Heart right ventricle (tissue), 16 donors: ENCODE results near the gene ENOX1. TPM values are rescaled to one million over a fixed set of nuclear protein-coding genes. Genes with fewer than 3 reads are reported as not detected.

Experiments
- ATAC-seq, 8 donors: fragments of 200-7000 bp; cut with Tn5 transposase; one replicate each; pipeline ENCODE4 v1.9.1; 2020; ENCODE audit warnings: mild to moderate bottlenecking in 8 of 8, moderate library complexity in 8 of 8, moderate number of reproducible peaks in 1 of 8
- DNase-seq, 2 donors: peaks; one replicate each; pipeline ENCODE4 v3.0.0-alpha.2; 2020
- H3K27ac ChIP-seq, 10 donors: fragments of 200-600 bp; sonication (generic) in 2 of 10; one replicate each; pipeline versions ENCODE4 v1.5.0 to v1.8.0; 2020 to 2022; ENCODE audit warnings: mild to moderate bottlenecking in 3 of 10
- H3K27me3 ChIP-seq, 7 donors: fragments of 200-600 bp; one replicate each; pipeline ENCODE4 v1.8.0; 2021 to 2022; ENCODE audit warnings: mild to moderate bottlenecking in 2 of 7
- H3K36me3 ChIP-seq, 9 donors: fragments of 200-600 bp; sonication (generic) in 1 of 9; one replicate each; pipeline versions ENCODE4 v1.5.0 to v1.8.0; 2020 to 2022; ENCODE audit warnings: mild to moderate bottlenecking in 2 of 9
- H3K4me1 ChIP-seq, 9 donors: fragments of 200-600 bp; sonication (generic) in 1 of 9; one replicate each; pipeline versions ENCODE4 v1.5.0 to v1.8.0; 2020 to 2022; ENCODE audit warnings: mild to moderate bottlenecking in 4 of 9
- H3K4me3 ChIP-seq, 10 donors: fragments of 200-600 bp; sonication (generic) in 2 of 10; one replicate each; pipeline versions ENCODE4 v1.5.0 to v1.8.0; 2020 to 2022; ENCODE audit warnings: mild to moderate bottlenecking in 7 of 10, moderate library complexity in 2 of 10
- H3K9me3 ChIP-seq, 11 donors: fragments of 200-600 bp in 10 of 11; sonication (generic) in 2 of 11; one replicate each; pipeline versions ENCODE4 v1.5.0 to v1.8.0; 2013 to 2022; ENCODE audit warnings: mild to moderate bottlenecking in 2 of 11, control low read depth in 1 of 11, moderate library complexity in 1 of 11
- CTCF ChIP-seq, 9 donors: fragments of 200-600 bp; sonication (generic) in 2 of 9; IDR thresholded peaks; one replicate each; pipeline versions ENCODE4 v1.5.0 to v1.8.0; 2021 to 2022; ENCODE audit warnings: antibody characterized with exemption in 9 of 9, mild to moderate bottlenecking in 5 of 9, moderate library complexity in 1 of 9
- WGBS, 2 donors: extraction: QIAGEN DNeasy Blood & Tissue Kit; methylation state at CpG; one replicate each; pipeline ENCODE4 v1.1.7; 2013; ENCODE audit warnings: inconsistent platforms in 1 of 2; 5-methylcytosine and 5-hydroxymethylcytosine counted together
- intact Hi-C, 10 donors: fragments of 100-400 bp; cut with DNase I; formaldehyde crosslinking; loops; one replicate each; pipeline versions ENCODE4 v1.11.1 to v1.14.2; 2022
- polyA plus RNA-seq, 2 donors: library from polyadenylated mRNA; stranded (reverse); fragments of 200-250 nt; gene quantifications; one replicate each; pipeline ENCODE4 v1.2.3, GENCODE V29; 2013
- total RNA-seq, 10 donors: library from RNA; stranded (reverse); fragmentation: NEBNext Ultra II Directional in 3 of 10; extraction: Animal tissue kit (Norgen Biotek cat#: 25700) in 3 of 10; gene quantifications; one replicate each; pipeline versions ENCODE4 v1.2.1 to v1.2.4, GENCODE V29; 2021 to 2023
- donor health status: Arrhythmogenic right ventricular cardiomyopathy.
- donor health status: ischemic (EF 13 %, LVEDD 7.1; RV severe dilation, severe dysfunction).
- donor health status: healthy with polysubstance abuse.
- donor health status: DM: no; HTN: yes; CAD: no.
- donor health status: DM: no; HTN: no; CAD: no.
- donor health status: ischemic (EF 25% LVEDD 6.9; RV normal size, moderate dysfunction).
- donor health status: ischemic (EF 25% LVEDD 5.7; RV mildly dilated, moderate dysfunction).
- donor health status: healthy.
- donor health status: DM: yes; HTN: yes; CAD: no.
- donor health status: Ischemic cardiomyopathy.
- donor health status: ischemic (EF 35%, LVEDD 5.7; RV mildly dilated, moderate dysfunction).
- donor health status: nonischemic (EF 11% LVEDD 7.7; RV severe dilation, severe dysfunction).
- donor health status: DM: yes; HTN: yes; CAD: no.
- donor health status: PGD.
- donor health status: ischemic (EF 29% LVEDD 5.4; RV normal size, mild dysfunction).
- donor health status: nonischemic (EF 23%, LVEDD 6.1; RV moderate dilation, normal function).

The ENOX1 gene
- total and polyA plus RNA-seq, 12 donors: 2.0 to 10.4 (median 7.1) TPM

GRCh38 chr13:43583321-43583720 is 203.5 kb downstream of the ENOX1 start:
- 67 to 72% methylated on average over 1 of the region's 1 CpG for WGBS, 2 donors
- Histone ChIP-seq H3K4me3 (no peak overlapping the region), H3K27ac (no peak overlapping the region), H3K27me3 (no peaks in the 10 kb centered on the region), H3K4me1 (no peaks in the 10 kb centered on the region), H3K36me3 (no peaks in the 10 kb centered on the region), H3K9me3 (no peaks in the 10 kb centered on the region)
- intact Hi-C loops: no loop called here
- ATAC-seq: no peak
- no peak for DNase-seq
- no peak for TF ChIP-seq CTCF (IDR thresholded peaks at IDR 0.05)

DNA sequence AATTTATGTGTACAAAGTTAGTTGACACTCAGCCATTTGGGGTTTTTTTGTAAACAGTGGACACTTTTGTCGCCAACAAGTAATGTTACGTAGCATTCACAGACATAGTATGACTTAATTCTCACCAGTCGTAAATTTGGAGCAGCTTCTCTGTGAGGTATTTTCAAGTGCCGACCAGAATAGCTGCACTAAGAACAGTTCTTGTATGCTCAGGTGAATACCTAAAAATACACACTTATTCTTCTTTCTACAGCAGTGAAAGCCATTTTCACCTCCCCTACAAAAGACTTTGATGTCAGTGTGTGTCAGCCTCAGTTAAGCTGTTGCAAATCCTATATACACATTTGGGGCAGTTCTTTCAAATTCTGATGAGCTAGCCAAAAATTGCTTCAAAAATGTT is 206.5 kb downstream of the ENOX1 start:
- no peaks in the 10 kb centered on the region for H3K9me3 ChIP-seq
- ATAC-seq (peak in 6 of 8 donors; percentile 33 to 87 (median 50)), DNase-seq (no peak)
- WGBS, 2 donors: 45 to 71% methylated on average over 4 of the region's 4 CpGs
- no peaks in the 10 kb centered on the region for H3K36me3 ChIP-seq
- no peak overlapping the region for H3K27ac ChIP-seq
- no peaks in the 10 kb centered on the region for H3K27me3 ChIP-seq
- no peak for TF ChIP-seq CTCF (IDR thresholded peaks at IDR 0.05)
- H3K4me3 ChIP-seq: no peak overlapping the region
- intact Hi-C loops: no loop called here
- H3K4me1 ChIP-seq: peaks cover 0 to under 1% (median 0%) of the 10 kb centered on the region in 9 donors

GRCh38 chr13:43579321-43579720 is 207.5 kb downstream of the ENOX1 start:
- H3K9me3 ChIP-seq: no peaks in the 10 kb centered on the region
- no peak overlapping the region for H3K27ac ChIP-seq
- DNase-seq (no peak), ATAC-seq (no peak)
- H3K4me3 ChIP-seq: no peak overlapping the region
- no peaks in the 10 kb centered on the region for H3K27me3 ChIP-seq
- intact Hi-C loops: no loop called here
- peaks cover 0 to 10% (median 4%) of the 10 kb centered on the region in 9 donors for H3K4me1 ChIP-seq
- no peaks in the 10 kb centered on the region for H3K36me3 ChIP-seq
- no peak for TF ChIP-seq CTCF (IDR thresholded peaks at IDR 0.05)

DNA sequence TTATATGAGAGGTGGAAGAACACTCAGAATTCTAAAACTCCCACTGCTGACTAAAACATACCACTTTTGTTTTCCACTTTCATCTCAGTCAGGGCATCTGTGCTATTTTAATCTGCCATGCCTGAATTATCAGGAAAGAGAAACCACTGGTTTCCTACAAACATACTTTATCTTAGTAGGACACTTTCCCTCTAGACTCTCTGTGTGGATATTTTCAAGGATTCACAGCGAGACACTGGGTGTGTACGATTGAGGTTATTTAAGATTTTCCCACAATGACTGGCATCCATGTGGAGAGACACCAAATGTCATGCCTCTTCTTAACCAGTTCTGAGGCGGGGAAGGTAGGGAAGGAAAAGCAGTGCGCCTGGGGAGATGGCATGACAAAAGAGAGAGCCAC is 212.2 kb downstream of the ENOX1 start:
- intact Hi-C loops: loop anchor here in 1 of 10 donors (5.0 kb wide), 1 partner anchor 38 kb away; no protein-coding TSS in a partner anchor

More for the DNA sequence above, 212.2 kb downstream of the ENOX1 start:
- DNase-seq (no peak), ATAC-seq (no peak)
- H3K27me3 ChIP-seq: no peaks in the 10 kb centered on the region
- peaks cover 0 to 25% (median 18%) of the 10 kb centered on the region in 9 donors for H3K4me1 ChIP-seq
- 63 to 68% methylated on average over 4 of the region's 4 CpGs for WGBS, 2 donors
- no peak overlapping the region for H3K4me3 ChIP-seq
- peak overlapping the region in 2 of 10 donors; percentile 0 to 16 for H3K27ac ChIP-seq
- no peaks in the 10 kb centered on the region for H3K36me3 ChIP-seq
- no peaks in the 10 kb centered on the region for H3K9me3 ChIP-seq
- TF ChIP-seq CTCF (IDR thresholded peaks at IDR 0.05): no peak
